Upper lobe of left lung (tissue), 6 donors: Measurements from ENCODE around the gene PEPD. TPM values are rescaled to one million over a fixed set of nuclear protein-coding genes. Genes with fewer than 3 reads are reported as not detected.
A peak's percentile ranks its signal among the peaks of the same experiment; 100 is the strongest.

Source experiments
- ATAC-seq, 2 donors: fragments of 200-7000 bp; cut with Tn5 transposase; one replicate each; pipeline ENCODE4 v1.9.1; 2022; ENCODE audit warnings: mild to moderate bottlenecking in 2 of 2, moderate library complexity in 2 of 2; ENCODE audit not compliant: low FRiP score in 2 of 2
- DNase-seq, 2 donors: peaks; one replicate each; pipeline ENCODE4 v3.0.0-alpha.2; 2019 to 2020
- H3K27ac ChIP-seq, 4 donors: fragments of 200-600 bp; sonication (generic); one replicate each; pipeline ENCODE4 v1.5.1; 2016 to 2019
- H3K27me3 ChIP-seq, 4 donors: fragments of 200-600 bp; sonication (generic); one replicate each; pipeline ENCODE4 v1.5.1; 2017 to 2019
- H3K36me3 ChIP-seq, 4 donors: fragments of 200-600 bp; sonication (generic); one replicate each; pipeline ENCODE4 v1.5.1; 2016 to 2019
- H3K4me1 ChIP-seq, 4 donors: fragments of 200-600 bp; sonication (generic); one replicate each; pipeline ENCODE4 v1.5.1; 2018 to 2019
- H3K4me3 ChIP-seq, 4 donors: fragments of 200-600 bp; sonication (generic); one replicate each; pipeline ENCODE4 v1.5.1; 2017 to 2019; ENCODE audit warnings: mild to moderate bottlenecking in 2 of 4, moderate library complexity in 1 of 4
- H3K9me3 ChIP-seq, 4 donors: fragments of 200-600 bp; sonication (generic); one replicate each; pipeline ENCODE4 v1.5.1; 2018 to 2019
- CTCF ChIP-seq, 6 experiments: fragments of 450-650 bp in 4 of 6; fragments of 200-600 bp in 2 of 6; sonication (generic) in 2 of 6; IDR thresholded peaks; one replicate each; pipeline ENCODE4 v1.5.1; 2016 to 2019; ENCODE audit warnings: antibody characterized with exemption in 6 of 6
- EP300 ChIP-seq, 4 donors: sonication (generic); formaldehyde crosslinking; IDR thresholded peaks; one replicate each; pipeline ENCODE4 v1.5.1; 2017; ENCODE audit warnings: antibody characterized with exemption in 4 of 4, control low read depth in 2 of 4
- POLR2A ChIP-seq, 4 donors: fragments of 450-650 bp; IDR thresholded peaks; one replicate each; pipeline ENCODE4 v1.5.1; 2016 to 2017; ENCODE audit warnings: antibody characterized with exemption in 4 of 4, mild to moderate bottlenecking in 2 of 4
- POLR2AphosphoS5 ChIP-seq, 2 donors: sonication (generic); formaldehyde crosslinking; IDR thresholded peaks; one replicate each; pipeline ENCODE4 v1.5.1; 2017; ENCODE audit warnings: antibody characterized with exemption in 2 of 2
- WGBS, 2 donors: methylation state at CpG; one replicate each; pipeline ENCODE4 v1.1.5; 2017 to 2018; 5-methylcytosine and 5-hydroxymethylcytosine counted together
- total RNA-seq, 6 donors: library from RNA; depleted of rRNA in 4 of 6; stranded (reverse); fragments of >200 nt in 4 of 6; gene quantifications; one replicate each; pipeline versions ENCODE4 v1.1.0 to v1.2.1, GENCODE V29; 2016 to 2021
- donor health status: DM: no; HTN: no; CAD: no; lungs with moderate emphysema.
- donor health status: DM: no; HTN: yes; CAD: no; lungs with severe emphysema.

PEPD gene
- total RNA-seq, 6 donors from 2014 or later: 30.4 to 106 (median 80.6) TPM

GRCh38 chr19:33517922-33518321 is 3.7 kb downstream of the PEPD start:
- no peak for ATAC-seq
- Histone ChIP-seq H3K4me3 (no peak overlapping the region), H3K27ac (no peak overlapping the region), H3K4me1 (peaks cover 15 to 36% (median 17%) of the 10 kb centered on the region in 4 donors), H3K27me3 (no peaks in the 10 kb centered on the region), H3K9me3 (no peaks in the 10 kb centered on the region), H3K36me3 (no peaks in the 10 kb centered on the region)
- DNase-seq: no peak
- WGBS, 2 donors: 87 to 89% methylated on average over 7 to 8 of the region's 9 CpGs
- TF ChIP-seq POLR2AphosphoS5 (IDR thresholded peaks at IDR 0.05) (no peak), EP300 (IDR thresholded peaks at IDR 0.05) (no peak), POLR2A (IDR thresholded peaks at IDR 0.05) (no peak), CTCF (IDR thresholded peaks at IDR 0.05) (no peak)

GRCh38 chr19:33515921-33516320 is 5.7 kb downstream of the PEPD start:
- ATAC-seq (no peak), DNase-seq (no peak)
- 85 to 88% methylated on average over 4 of the region's 4 CpGs for WGBS, 2 donors
- Histone ChIP-seq H3K36me3 (peaks cover 0 to 11% (median 6%) of the 10 kb centered on the region in 4 donors), H3K4me3 (no peak overlapping the region), H3K27me3 (no peaks in the 10 kb centered on the region), H3K9me3 (no peaks in the 10 kb centered on the region), H3K27ac (no peak overlapping the region), H3K4me1 (peaks cover 6 to 22% (median 9%) of the 10 kb centered on the region in 4 donors)
- TF ChIP-seq CTCF (IDR thresholded peaks at IDR 0.05): no peak
- no peak for TF ChIP-seq POLR2AphosphoS5 (IDR thresholded peaks at IDR 0.05)
- no peak for TF ChIP-seq POLR2A (IDR thresholded peaks at IDR 0.05)
- TF ChIP-seq EP300 (IDR thresholded peaks at IDR 0.05): no peak

GRCh38 chr19:33514885-33515551 is 6.6 kb downstream of the PEPD start:
- H3K27me3 ChIP-seq: no peaks in the 10 kb centered on the region
- peaks cover 0 to 20% (median 9%) of the 10 kb centered on the region in 4 donors for H3K36me3 ChIP-seq
- 80 to 82% methylated on average over 16 to 25 of the region's 25 CpGs for WGBS, 2 donors
- ATAC-seq (peak; percentile 16 to 53), DNase-seq (no peak)
- no peak overlapping the region for H3K27ac ChIP-seq
- H3K4me1 ChIP-seq: peaks cover 0 to 13% (median 1%) of the 10 kb centered on the region in 4 donors
- H3K9me3 ChIP-seq: no peaks in the 10 kb centered on the region
- TF ChIP-seq EP300 (IDR thresholded peaks at IDR 0.05): no peak
- TF ChIP-seq POLR2A (IDR thresholded peaks at IDR 0.05): no peak
- no peak for TF ChIP-seq CTCF (IDR thresholded peaks at IDR 0.05)
- no peak for TF ChIP-seq POLR2AphosphoS5 (IDR thresholded peaks at IDR 0.05)
- no peak overlapping the region for H3K4me3 ChIP-seq

- TF ChIP-seq EP300 (IDR thresholded peaks at IDR 0.05) (no peak), CTCF (IDR thresholded peaks at IDR 0.05) (no peak)
- H3K27me3 ChIP-seq: no peaks in the 10 kb centered on the region
- DNase-seq (no peak), ATAC-seq (no peak)
- H3K27ac ChIP-seq: no peak overlapping the region
- H3K4me1 ChIP-seq: peaks cover 0 to 7% (median 1%) of the 10 kb centered on the region in 4 donors
- H3K9me3 ChIP-seq: no peaks in the 10 kb centered on the region
- H3K4me3 ChIP-seq: no peak overlapping the region
- H3K36me3 ChIP-seq: peaks cover 0 to 25% (median 12%) of the 10 kb centered on the region in 4 donors
- WGBS, 2 donors: 93 to 97% methylated on average over 9 of the region's 9 CpGs
Observed at GRCh38 chr19:33513424-33513823, 8.2 kb downstream of the PEPD start.
